Naive thymus-derived CD8-positive, alpha-beta T cell (primary cell): Measurements from ENCODE around the gene CDHR2. TPM values are rescaled to one million over a fixed set of nuclear protein-coding genes. Genes with fewer than 3 reads are reported as not detected.
"Not testable (repeated sequence)": the region's sequence is repeated elsewhere in the genome, so short reads cannot be mapped to it uniquely, and the experiment has no call there.

Source experiments
- ATAC-seq, 2 donors: fragments of 150-1000 bp; cut with Tn5 transposase in 1 of 2; sonication (Bioruptor Pico), chemical (Tn5 transposase) in 1 of 2; 1 replicate in 1 of 2; 2 replicates in 1 of 2; pipeline ENCODE4 v1.10.0; 2021; ENCODE audit warnings: mild to moderate bottlenecking in 2 of 2, moderate library complexity in 2 of 2
- POLR2A ChIA-PET: fragments of 350-600 bp; sonication (Branson Sonifier 250); formaldehyde crosslinking; loops from one replicate; lab custom pipeline; 2021; ENCODE audit warnings: antibody characterized with exemption; lab: Charles Lee
- DNase-seq, 10 donors: peaks; one replicate each; pipeline versions ENCODE4 v3.0.0 to v3.0.0-alpha.2; 2020 to 2022
- H3K27ac Mint-ChIP-seq, 10 donors: one replicate each; pipeline ENCODE4 v1.8.0; 2020 to 2022; ENCODE audit warnings: mild to moderate bottlenecking in 10 of 10, mixed read lengths in 10 of 10, moderate library complexity in 4 of 10, inconsistent platforms in 1 of 10
- H3K27me3 Mint-ChIP-seq, 5 donors: one replicate each; pipeline ENCODE4 v1.8.0; 2021 to 2022; ENCODE audit warnings: mixed read lengths in 5 of 5
- H3K36me3 Mint-ChIP-seq, 3 donors: one replicate each; pipeline ENCODE4 v1.8.0; 2020 to 2022; ENCODE audit warnings: mixed read lengths in 3 of 3, mild to moderate bottlenecking in 2 of 3, inconsistent platforms in 1 of 3
- H3K4me1 Mint-ChIP-seq, 4 donors: one replicate each; pipeline ENCODE4 v1.8.0; 2021 to 2022; ENCODE audit warnings: mixed read lengths in 4 of 4
- H3K4me3 Mint-ChIP-seq, 10 donors: one replicate each; pipeline ENCODE4 v1.8.0; 2020 to 2022; ENCODE audit warnings: mild to moderate bottlenecking in 10 of 10, mixed read lengths in 10 of 10, moderate library complexity in 6 of 10, inconsistent platforms in 1 of 10
- H3K9me3 Mint-ChIP-seq, 9 donors: one replicate each; pipeline ENCODE4 v1.8.0; 2020 to 2022; ENCODE audit warnings: mixed read lengths in 9 of 9, mild to moderate bottlenecking in 3 of 9, inconsistent platforms in 1 of 9, moderate library complexity in 1 of 9
- polyA plus RNA-seq, 3 donors: library from polyadenylated mRNA; unstranded; fragments of 300-500 nt; fragmentation: Illumina TruSeq; gene quantifications; one replicate each; pipeline ENCODE4 v1.2.3, GENCODE V29; 2021
- total RNA-seq, 8 experiments: library from RNA in 2 of 8; stranded (reverse) in 2 of 8; gene quantifications; one replicate each; pipeline ENCODE4 v1.2.3 and lab custom pipeline; 2021 to 2026

Gene CDHR2
- total and polyA plus RNA-seq, 5 experiments from 2014 or later: 0.26 to 4.8 (median 3.6) TPM; not detected in 2

GRCh38 chr5:176590035-176590717, 41.0 kb downstream of the CDHR2 start:
- ATAC-seq (no peak), DNase-seq (no peak)
- Mint-ChIP-seq H3K4me3 (no peak overlapping the region), H3K36me3 (peaks cover 0 to 6% (median 6%) of the 10 kb centered on the region in 3 donors), H3K27me3 (peaks cover 0 to 6% (median 0%) of the 10 kb centered on the region in 5 donors), H3K4me1 (no peaks in the 10 kb centered on the region), H3K27ac (no peak overlapping the region), H3K9me3 (peaks cover 0 to 12% (median 4%) of the 10 kb centered on the region in 9 donors)
- POLR2A ChIA-PET: no interaction called here

GRCh38 chr5:176591667-176592066, 42.5 kb downstream of the CDHR2 start:
- H3K27ac Mint-ChIP-seq, ATAC-seq, POLR2A ChIA-PET, H3K9me3 Mint-ChIP-seq, H3K4me3 Mint-ChIP-seq, DNase-seq, H3K36me3 Mint-ChIP-seq, H3K4me1 Mint-ChIP-seq, H3K27me3 Mint-ChIP-seq: not testable (repeated sequence)

GRCh38 chr5:176592573-176592972, 43.4 kb downstream of the CDHR2 start:
- Mint-ChIP-seq H3K27ac (no peak overlapping the region), H3K36me3 (no peaks in the 10 kb centered on the region), H3K4me1 (peaks cover 5 to 9% (median 8%) of the 10 kb centered on the region in 4 donors), H3K4me3 (no peak overlapping the region), H3K27me3 (peaks cover 0 to 6% (median 0%) of the 10 kb centered on the region in 5 donors), H3K9me3 (no peaks in the 10 kb centered on the region)
- POLR2A ChIA-PET: no interaction called here
- DNase-seq: no peak
- ATAC-seq: no peak

DNA sequence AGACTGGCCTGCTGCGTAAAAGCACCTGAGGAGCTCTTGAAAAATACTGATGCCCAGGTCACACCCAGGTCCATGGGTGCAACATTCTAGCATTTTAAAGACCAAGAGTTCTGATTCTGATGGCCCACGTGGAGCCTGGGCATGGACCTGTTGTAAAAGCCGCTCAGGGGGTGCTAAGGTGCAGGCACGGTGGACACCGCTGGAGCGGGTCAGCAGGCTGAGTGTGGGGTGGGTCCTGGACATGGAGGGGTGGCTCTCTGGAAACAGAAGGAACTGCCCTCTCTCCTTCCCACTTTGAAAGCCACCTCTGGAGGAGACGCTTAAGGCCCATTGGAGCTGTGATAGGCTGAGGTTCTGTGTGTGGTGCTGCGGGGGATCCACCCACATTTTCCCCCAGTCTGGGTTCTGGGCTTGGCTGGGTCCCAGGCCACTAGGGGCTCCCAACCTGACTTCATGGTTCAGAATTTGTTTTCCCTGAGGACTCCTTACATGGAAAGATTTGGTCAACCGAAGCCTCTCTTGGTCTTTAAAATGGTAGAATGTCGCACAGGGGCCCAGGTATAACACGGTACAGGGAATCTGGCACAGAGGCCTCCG, 44.2 kb downstream of the CDHR2 start:
- POLR2A ChIA-PET: no interaction called here
- no peak overlapping the region for H3K4me3 Mint-ChIP-seq
- no peaks in the 10 kb centered on the region for H3K9me3 Mint-ChIP-seq
- DNase-seq (no peak), ATAC-seq (no peak)
- H3K4me1 Mint-ChIP-seq: peaks cover 5 to 9% (median 8%) of the 10 kb centered on the region in 4 donors
- H3K36me3 Mint-ChIP-seq: no peaks in the 10 kb centered on the region
- no peak overlapping the region for H3K27ac Mint-ChIP-seq
- H3K27me3 Mint-ChIP-seq: peaks cover 0 to 4% (median 0%) of the 10 kb centered on the region in 5 donors

DNA sequence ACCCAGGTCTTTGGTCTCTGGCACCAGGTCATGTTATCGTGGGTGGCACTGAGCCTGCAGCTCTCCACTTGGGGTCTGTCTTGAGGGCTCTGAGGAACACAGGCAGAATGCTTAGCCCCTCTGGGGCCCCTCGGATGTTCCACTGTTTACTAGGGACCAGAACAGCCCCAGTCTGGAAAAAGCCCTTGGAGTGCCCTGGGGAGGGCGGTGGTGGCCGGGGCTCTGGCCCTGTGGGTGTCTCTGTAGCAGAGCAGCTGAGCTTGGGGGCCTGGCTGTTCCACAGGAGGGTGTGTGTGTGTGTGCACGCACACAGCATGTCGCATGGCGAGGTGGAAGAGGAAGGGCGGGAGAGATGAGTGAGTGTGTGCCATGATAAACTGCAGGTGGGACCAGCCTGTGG, 45.4 kb downstream of the CDHR2 start:
- no peak for DNase-seq
- Mint-ChIP-seq H3K4me1 (peaks cover 5 to 9% (median 8%) of the 10 kb centered on the region in 4 donors), H3K4me3 (peak overlapping the region in 5 of 10 donors; percentile 28 to 51 (median 41)), H3K27ac (no peak overlapping the region), H3K27me3 (peaks cover 0 to 4% (median 0%) of the 10 kb centered on the region in 5 donors), H3K36me3 (no peaks in the 10 kb centered on the region), H3K9me3 (no peaks in the 10 kb centered on the region)
- ATAC-seq: no peak
- POLR2A ChIA-PET: no interaction called here

DNA sequence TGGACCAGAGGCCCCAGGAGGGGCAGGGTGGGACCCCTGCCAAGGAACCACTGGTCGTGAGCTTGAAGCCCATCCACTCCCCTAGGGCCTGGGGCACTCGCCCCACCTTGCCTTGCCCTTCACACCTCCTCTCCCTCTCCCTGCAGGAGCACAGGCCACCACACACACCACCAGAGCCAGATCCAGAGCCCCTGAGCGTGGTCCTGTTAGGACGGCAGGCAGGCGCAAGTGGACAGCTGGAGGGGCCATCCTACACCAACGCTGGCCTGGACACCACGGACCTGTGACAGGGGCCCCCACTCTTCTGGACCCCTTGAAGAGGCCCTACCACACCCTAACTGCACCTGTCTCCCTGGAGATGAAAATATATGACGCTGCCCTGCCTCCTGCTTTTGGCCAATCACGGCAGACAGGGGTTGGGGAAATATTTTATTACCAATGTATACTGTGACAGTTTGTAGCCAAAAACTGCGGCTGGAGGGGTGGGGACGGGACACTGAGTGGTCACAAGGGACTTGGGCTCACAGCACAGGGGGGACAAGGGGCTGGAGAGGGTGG, 46.3 kb downstream of the CDHR2 start:
- POLR2A ChIA-PET: no interaction called here
- Mint-ChIP-seq H3K27me3 (peaks cover 0 to 4% (median 0%) of the 10 kb centered on the region in 5 donors), H3K36me3 (no peaks in the 10 kb centered on the region), H3K9me3 (no peaks in the 10 kb centered on the region), H3K4me1 (peaks cover 5 to 9% (median 8%) of the 10 kb centered on the region in 4 donors), H3K27ac (no peak overlapping the region), H3K4me3 (peak overlapping the region in 1 of 10 donors; percentile 77)
- DNase-seq (no peak), ATAC-seq (no peak)

- peaks cover 0 to 4% (median 0%) of the 10 kb centered on the region in 5 donors for H3K27me3 Mint-ChIP-seq
- no peaks in the 10 kb centered on the region for H3K9me3 Mint-ChIP-seq
- peaks cover 5 to 9% (median 8%) of the 10 kb centered on the region in 4 donors for H3K4me1 Mint-ChIP-seq
- no peak for ATAC-seq
- DNase-seq: no peak
- POLR2A ChIA-PET: interaction anchor here (0.8 to 1.9 kb wide), 5 partner anchors 54 to 180 kb away, joined by 3 to 6 read pairs (median 5); partner anchors contain the start of genes CLTB, FAF2 and RNF44
- H3K36me3 Mint-ChIP-seq: no peaks in the 10 kb centered on the region
- peak overlapping the region; percentile 64 to 85 (median 80) for H3K4me3 Mint-ChIP-seq
- peak overlapping the region in 3 of 10 donors; percentile 17 to 78 (median 67) for H3K27ac Mint-ChIP-seq
Observed at GRCh38 chr5:176596069-176596644, 47.0 kb downstream of the CDHR2 start.

DNA sequence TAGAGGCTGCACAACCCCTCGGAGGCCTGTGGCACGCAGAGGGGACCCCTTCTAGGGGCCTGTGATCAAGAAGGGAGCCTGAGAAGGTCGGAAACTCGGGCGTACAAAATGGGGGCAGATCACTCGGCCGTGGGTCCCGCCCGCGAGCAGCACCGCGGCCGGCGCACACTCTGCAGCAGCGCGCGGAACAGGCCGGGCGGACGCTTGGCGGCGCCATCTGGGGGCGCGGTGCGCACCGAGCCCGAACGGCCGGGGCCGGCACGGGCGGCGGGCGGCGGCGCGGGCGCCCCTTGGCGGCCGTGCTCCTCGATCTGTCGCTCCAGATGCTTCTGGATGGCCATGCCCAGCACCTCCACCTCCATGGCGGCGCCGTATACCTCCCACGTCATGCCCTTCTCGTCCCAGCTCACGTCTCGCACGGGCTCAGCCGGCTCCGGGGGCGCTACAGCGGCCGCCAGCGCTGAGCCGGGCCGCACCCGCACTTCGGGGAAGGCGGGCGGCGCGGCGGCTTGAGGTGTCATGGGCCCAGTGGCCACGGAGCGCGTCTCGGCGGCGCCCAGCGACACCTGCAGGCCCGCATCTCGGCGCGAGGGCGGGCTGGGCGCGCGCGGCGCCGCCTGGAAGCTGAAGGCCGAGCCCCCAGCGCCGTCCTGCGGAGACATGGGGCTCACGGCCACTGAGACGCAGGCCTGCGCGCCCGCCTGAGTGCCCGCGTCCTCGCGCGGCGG, 47.7 kb downstream of the CDHR2 start:
- ATAC-seq (peak; percentile 85 to 91), DNase-seq (peak; percentile 56 to 80 (median 68))
- POLR2A ChIA-PET: interaction anchor here (0.8 to 1.9 kb wide), 6 partner anchors 54 to 181 kb away, joined by 3 to 6 read pairs (median 5); partner anchors contain the start of genes CLTB, FAF2 and RNF44
- Mint-ChIP-seq H3K27ac (peak overlapping the region in 2 of 10 donors; percentile 67 to 78), H3K27me3 (peaks cover 0 to 4% (median 0%) of the 10 kb centered on the region in 5 donors), H3K4me1 (peaks cover 5 to 9% (median 8%) of the 10 kb centered on the region in 4 donors), H3K9me3 (no peaks in the 10 kb centered on the region), H3K36me3 (no peaks in the 10 kb centered on the region), H3K4me3 (peak overlapping the region; percentile 64 to 85 (median 80))

DNA sequence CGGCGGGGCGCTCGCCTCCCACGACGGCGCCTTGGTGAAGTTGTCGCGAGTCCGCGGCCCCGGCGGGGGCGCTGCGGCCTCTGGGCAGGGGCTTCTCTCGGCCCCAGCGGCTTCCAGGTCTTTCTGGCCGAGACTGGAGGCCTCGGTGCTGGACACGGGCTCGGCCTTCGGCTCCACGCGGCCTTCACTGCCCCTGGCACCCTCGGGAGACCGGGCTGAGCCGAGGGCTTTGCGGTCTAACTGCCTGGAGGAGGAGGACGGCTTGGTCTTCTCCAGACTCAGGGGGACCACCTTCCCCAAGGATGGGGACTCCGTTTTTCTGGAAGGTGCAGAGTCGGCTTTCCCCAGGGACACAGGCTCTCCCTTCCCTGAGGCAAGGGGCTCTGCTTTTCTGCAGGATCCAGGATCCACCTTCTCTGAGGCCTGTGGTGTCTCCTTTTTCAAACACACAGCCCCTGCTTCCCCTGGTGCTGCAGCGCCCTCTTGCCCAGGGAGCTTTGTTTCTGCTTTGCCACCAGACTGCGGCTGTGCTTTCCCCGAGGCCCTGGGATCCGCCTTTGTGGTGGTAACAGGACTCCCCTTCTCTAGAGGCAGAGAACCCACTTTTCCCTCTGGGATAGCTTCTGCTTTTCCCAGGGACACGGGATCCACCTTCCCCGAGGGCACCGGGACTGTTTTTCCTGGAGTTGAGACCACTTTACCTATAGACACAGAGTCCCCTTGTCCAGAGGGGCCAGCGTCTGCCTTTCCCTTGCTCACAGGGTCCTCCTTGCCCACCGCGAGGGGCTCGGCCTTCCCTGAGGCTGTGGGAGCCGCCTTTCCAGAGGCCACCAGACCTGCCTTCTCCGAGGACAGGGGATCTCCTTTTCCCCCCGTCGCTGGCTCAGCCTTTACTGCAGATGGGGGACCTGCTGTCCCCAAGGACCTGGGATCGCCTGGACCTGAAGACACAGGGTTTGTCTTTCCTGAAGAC, 48.6 kb downstream of the CDHR2 start:
- Mint-ChIP-seq H3K36me3 (no peaks in the 10 kb centered on the region), H3K4me3 (peak overlapping the region in 9 of 10 donors; percentile 14 to 77 (median 48)), H3K4me1 (peaks cover 8 to 9% (median 8%) of the 10 kb centered on the region in 4 donors), H3K9me3 (no peaks in the 10 kb centered on the region), H3K27ac (no peak overlapping the region), H3K27me3 (peaks cover 0 to 4% (median 0%) of the 10 kb centered on the region in 5 donors)
- POLR2A ChIA-PET: interaction anchor here (1.2 to 1.9 kb wide), 5 partner anchors 55 to 182 kb away, joined by 3 to 6 read pairs (median 5); partner anchors contain the start of genes CLTB, FAF2 and RNF44
- peak in 1 of 10 donors; percentile 22 for DNase-seq
- no peak for ATAC-seq

DNA sequence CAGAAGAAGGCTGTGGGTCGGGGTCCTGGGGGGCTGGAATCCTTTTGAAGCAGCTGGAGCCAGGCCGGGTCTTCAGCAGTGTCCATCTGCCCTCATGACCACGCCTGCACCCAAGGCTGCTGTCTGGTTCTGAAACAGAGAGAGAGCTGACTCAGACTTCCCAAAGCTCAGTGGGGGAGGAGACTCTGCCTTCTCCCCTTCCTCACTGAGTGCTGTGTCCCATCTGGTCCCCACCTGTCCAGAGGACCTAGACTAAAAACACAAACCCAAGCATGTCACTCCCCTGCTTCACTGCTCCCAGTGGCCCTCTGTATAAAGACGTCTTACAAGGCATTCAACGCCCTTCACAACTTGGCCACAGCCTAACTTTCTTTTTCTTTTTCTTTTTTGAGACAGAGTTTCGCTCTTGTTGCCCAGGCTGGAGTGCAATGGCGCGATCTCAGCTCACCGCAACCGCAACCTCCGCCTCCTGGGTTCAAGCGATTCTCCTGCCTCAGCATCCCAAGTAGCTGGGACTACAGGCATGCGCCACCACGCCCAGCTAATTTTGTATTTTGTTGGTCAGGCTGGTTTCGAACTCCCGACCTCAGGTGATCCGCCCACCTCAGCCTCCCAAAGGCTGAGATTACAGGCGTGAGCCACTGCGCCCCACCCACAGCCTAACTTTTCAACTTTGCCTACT, 50.7 kb downstream of the CDHR2 start:
- ATAC-seq, POLR2A ChIA-PET, H3K36me3 Mint-ChIP-seq, H3K9me3 Mint-ChIP-seq, H3K4me1 Mint-ChIP-seq, H3K27me3 Mint-ChIP-seq, H3K4me3 Mint-ChIP-seq, DNase-seq, H3K27ac Mint-ChIP-seq: not testable (repeated sequence)
